HepG2 (cell line): Measurements from ENCODE around the gene FAM114A2. TPM values are rescaled to one million over a fixed set of nuclear protein-coding genes. Genes with fewer than 3 reads are reported as not detected.
A peak's percentile ranks its signal among the peaks of the same experiment; 100 is the strongest.

Source experiments
- FOXA1 ChIP-seq, 2 experiments: fragments of 450-650 bp in 1 of 2; sonication (generic) in 1 of 2; formaldehyde crosslinking in 1 of 2; IDR thresholded peaks; 2 replicates each; pipeline versions ENCODE4 v1.4.0 to v1.6.1; 2016 to 2020; ENCODE audit warnings: missing genetic modification reagents in 1 of 2
- KDM5A ChIP-seq: fragments of 200-600 bp; sonication (generic); IDR thresholded peaks from 2 replicates; pipeline ENCODE4 v1.7.0; 2018; ENCODE audit warnings: antibody characterized with exemption, mild to moderate bottlenecking, low read length, borderline replicate concordance
- MAFG ChIP-seq: sonication (generic); formaldehyde crosslinking; IDR thresholded peaks from 2 replicates; pipeline ENCODE4 v1.5.1; 2020; ENCODE audit warnings: mild to moderate bottlenecking, missing genetic modification reagents
- RAD21 ChIP-seq: fragments of 450-650 bp; formaldehyde crosslinking; IDR thresholded peaks from 2 replicates; pipeline ENCODE4 v1.5.0; 2020; ENCODE audit warnings: mild to moderate bottlenecking
- SUZ12 ChIP-seq: fragments of 150-350 bp; IDR thresholded peaks from 2 replicates; pipeline ENCODE4 v1.6.1; 2014; ENCODE audit warnings: low read depth, low read length
- TBX2 ChIP-seq: sonication (generic); formaldehyde crosslinking; IDR thresholded peaks from 2 replicates; pipeline ENCODE4 v1.5.0; 2020; ENCODE audit warnings: missing genetic modification reagents, mild to moderate bottlenecking, borderline replicate concordance
- TOE1 ChIP-seq: sonication (generic); formaldehyde crosslinking; IDR thresholded peaks from 2 replicates; pipeline ENCODE4 v1.4.0; 2020; ENCODE audit warnings: mild to moderate bottlenecking, missing genetic modification reagents
- ZFX ChIP-seq: sonication (generic); formaldehyde crosslinking; IDR thresholded peaks from 2 replicates; pipeline ENCODE4 v1.4.0; 2020; ENCODE audit warnings: mild to moderate bottlenecking, low read depth, missing genetic modification reagents, moderate library complexity
- ZNF296 ChIP-seq: sonication (generic); formaldehyde crosslinking; conservative IDR thresholded peaks from 2 replicates; pipeline ENCODE4 v1.5.0; 2020; ENCODE audit warnings: mild to moderate bottlenecking, missing genetic modification reagents
- ZNF530 ChIP-seq: sonication (generic); formaldehyde crosslinking; IDR thresholded peaks from 2 replicates; pipeline ENCODE4 v1.5.0; 2020; ENCODE audit warnings: low read depth, mild to moderate bottlenecking, missing genetic modification reagents
- ZNF761 ChIP-seq: sonication (generic); formaldehyde crosslinking; conservative IDR thresholded peaks from 2 replicates; pipeline ENCODE4 v1.4.0; 2020; ENCODE audit warnings: mild to moderate bottlenecking, missing genetic modification reagents
- ZNF792 ChIP-seq: IDR thresholded peaks from 2 replicates; pipeline ENCODE4 v1.6.1; 2016
- polyA plus RNA-seq, 8 experiments: library from polyadenylated mRNA; depleted of rRNA in 3 of 8; stranded (reverse) in 7 of 8; unstranded in 1 of 8; fragments of >200 nt; fragmentation: Illumina TruSeq in 4 of 8; extraction: Trizol in 4 of 8; gene quantifications; 2 replicates each; pipeline versions ENCODE4 v1.2.1 to v1.2.3, GENCODE V29; 2011 to 2016; ENCODE audit warnings: low read depth in 4 of 8, missing spikeins in 1 of 8, mixed read lengths in 1 of 8; ENCODE audit not compliant: insufficient read depth in 1 of 8
- total RNA-seq, 5 experiments: library from RNA; depleted of rRNA; stranded (reverse); fragments of >200 nt; fragmentation: Illumina TruSeq; extraction: Trizol; gene quantifications; 2 replicates each; pipeline ENCODE4 v1.2.3, GENCODE V29; 2016; ENCODE audit warnings: low read depth in 1 of 5
- TF ChIP-seq, protein P1 (sequence below): sonication (generic); formaldehyde crosslinking; IDR thresholded peaks from 2 replicates; pipeline ENCODE4 v1.4.0; 2020; ENCODE audit warnings: missing genetic modification reagents
- TF ChIP-seq, protein P2 (sequence below): sonication (generic); formaldehyde crosslinking; IDR thresholded peaks from 2 replicates; pipeline ENCODE4 v1.5.0; 2020; ENCODE audit warnings: mild to moderate bottlenecking, missing genetic modification reagents, moderate library complexity
- TF ChIP-seq, protein P3 (sequence below): sonication (generic); formaldehyde crosslinking; IDR thresholded peaks from 2 replicates; pipeline ENCODE4 v1.5.1; 2020; ENCODE audit warnings: mild to moderate bottlenecking, missing genetic modification reagents, moderate library complexity
- TF ChIP-seq, protein P4 (sequence below): conservative IDR thresholded peaks from 2 replicates; pipeline ENCODE4 v1.6.1; 2018; ENCODE audit warnings: missing genetic modification reagents

Gene FAM114A2
- total and polyA plus RNA-seq, 2 of the 13 experiments (the other 11 are each of a cell fraction or from before 2014, with no cell fraction given) = 6.9 to 11.4 TPM

DNA sequence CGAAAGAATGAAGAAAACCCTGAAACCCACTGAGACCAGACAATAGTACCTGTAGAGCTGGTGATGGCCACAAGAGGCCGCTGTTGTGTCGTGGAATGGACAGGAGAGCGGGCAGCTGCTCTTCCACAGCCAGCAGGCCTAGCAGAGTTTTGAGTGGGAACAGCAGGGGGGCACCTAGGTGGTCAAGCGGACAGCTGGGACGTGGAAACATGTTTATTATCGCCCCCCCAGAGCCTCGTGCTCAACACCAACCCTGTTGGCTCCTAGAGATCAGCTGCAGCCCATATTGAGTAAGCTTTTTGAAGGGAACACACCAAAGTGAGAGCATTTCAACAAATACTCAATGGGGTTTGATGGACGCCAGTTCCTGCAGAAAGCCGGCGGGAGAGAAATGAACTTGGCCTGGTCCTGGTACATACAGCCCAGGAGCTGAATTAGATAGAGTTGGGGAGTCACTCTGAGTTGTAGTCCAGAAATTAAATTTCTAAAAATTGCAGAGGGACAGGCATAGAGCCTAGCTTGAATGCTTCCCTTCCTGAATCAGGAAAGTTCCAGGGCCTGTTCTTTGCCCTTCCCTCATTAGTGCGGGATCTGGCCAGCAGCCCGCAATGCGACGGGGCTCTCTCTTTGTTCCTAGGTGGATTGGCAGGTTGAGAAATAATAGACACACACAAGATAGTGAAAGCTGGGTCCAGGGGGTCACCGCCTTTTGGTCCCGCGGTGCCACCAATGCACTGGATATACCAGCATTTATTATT, 33.9 kb upstream of the FAM114A2 start (continued):
- TF ChIP-seq, protein P1, sequence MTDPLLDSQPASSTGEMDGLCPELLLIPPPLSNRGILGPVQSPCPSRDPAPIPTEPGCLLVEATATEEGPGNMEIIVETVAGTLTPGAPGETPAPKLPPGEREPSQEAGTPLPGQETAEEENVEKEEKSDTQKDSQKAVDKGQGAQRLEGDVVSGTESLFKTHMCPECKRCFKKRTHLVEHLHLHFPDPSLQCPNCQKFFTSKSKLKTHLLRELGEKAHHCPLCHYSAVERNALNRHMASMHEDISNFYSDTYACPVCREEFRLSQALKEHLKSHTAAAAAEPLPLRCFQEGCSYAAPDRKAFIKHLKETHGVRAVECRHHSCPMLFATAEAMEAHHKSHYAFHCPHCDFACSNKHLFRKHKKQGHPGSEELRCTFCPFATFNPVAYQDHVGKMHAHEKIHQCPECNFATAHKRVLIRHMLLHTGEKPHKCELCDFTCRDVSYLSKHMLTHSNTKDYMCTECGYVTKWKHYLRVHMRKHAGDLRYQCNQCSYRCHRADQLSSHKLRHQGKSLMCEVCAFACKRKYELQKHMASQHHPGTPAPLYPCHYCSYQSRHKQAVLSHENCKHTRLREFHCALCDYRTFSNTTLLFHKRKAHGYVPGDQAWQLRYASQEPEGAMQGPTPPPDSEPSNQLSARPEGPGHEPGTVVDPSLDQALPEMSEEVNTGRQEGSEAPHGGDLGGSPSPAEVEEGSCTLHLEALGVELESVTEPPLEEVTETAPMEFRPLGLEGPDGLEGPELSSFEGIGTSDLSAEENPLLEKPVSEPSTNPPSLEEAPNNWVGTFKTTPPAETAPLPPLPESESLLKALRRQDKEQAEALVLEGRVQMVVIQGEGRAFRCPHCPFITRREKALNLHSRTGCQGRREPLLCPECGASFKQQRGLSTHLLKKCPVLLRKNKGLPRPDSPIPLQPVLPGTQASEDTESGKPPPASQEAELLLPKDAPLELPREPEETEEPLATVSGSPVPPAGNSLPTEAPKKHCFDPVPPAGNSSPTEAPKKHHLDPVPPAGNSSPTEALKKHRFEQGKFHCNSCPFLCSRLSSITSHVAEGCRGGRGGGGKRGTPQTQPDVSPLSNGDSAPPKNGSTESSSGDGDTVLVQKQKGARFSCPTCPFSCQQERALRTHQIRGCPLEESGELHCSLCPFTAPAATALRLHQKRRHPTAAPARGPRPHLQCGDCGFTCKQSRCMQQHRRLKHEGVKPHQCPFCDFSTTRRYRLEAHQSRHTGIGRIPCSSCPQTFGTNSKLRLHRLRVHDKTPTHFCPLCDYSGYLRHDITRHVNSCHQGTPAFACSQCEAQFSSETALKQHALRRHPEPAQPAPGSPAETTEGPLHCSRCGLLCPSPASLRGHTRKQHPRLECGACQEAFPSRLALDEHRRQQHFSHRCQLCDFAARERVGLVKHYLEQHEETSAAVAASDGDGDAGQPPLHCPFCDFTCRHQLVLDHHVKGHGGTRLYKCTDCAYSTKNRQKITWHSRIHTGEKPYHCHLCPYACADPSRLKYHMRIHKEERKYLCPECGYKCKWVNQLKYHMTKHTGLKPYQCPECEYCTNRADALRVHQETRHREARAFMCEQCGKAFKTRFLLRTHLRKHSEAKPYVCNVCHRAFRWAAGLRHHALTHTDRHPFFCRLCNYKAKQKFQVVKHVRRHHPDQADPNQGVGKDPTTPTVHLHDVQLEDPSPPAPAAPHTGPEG = no peak
- no peak for TF ChIP-seq ZNF792 (CRISPR knock-in tag)
- TF ChIP-seq TOE1 (CRISPR knock-in tag) = no peak
- TF ChIP-seq FOXA1 (IDR thresholded peaks at IDR 0.05) = no peak
- TF ChIP-seq FOXA1 (CRISPR knock-in tag; IDR thresholded peaks at IDR 0.05) = no peak
- TF ChIP-seq SUZ12 = no peak
- TF ChIP-seq RAD21 (CRISPR knock-in tag) = peak; percentile 92
- TF ChIP-seq ZNF761 (CRISPR knock-in tag) = no peak
- TF ChIP-seq, protein P2, sequence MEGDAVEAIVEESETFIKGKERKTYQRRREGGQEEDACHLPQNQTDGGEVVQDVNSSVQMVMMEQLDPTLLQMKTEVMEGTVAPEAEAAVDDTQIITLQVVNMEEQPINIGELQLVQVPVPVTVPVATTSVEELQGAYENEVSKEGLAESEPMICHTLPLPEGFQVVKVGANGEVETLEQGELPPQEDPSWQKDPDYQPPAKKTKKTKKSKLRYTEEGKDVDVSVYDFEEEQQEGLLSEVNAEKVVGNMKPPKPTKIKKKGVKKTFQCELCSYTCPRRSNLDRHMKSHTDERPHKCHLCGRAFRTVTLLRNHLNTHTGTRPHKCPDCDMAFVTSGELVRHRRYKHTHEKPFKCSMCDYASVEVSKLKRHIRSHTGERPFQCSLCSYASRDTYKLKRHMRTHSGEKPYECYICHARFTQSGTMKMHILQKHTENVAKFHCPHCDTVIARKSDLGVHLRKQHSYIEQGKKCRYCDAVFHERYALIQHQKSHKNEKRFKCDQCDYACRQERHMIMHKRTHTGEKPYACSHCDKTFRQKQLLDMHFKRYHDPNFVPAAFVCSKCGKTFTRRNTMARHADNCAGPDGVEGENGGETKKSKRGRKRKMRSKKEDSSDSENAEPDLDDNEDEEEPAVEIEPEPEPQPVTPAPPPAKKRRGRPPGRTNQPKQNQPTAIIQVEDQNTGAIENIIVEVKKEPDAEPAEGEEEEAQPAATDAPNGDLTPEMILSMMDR = peak; percentile 97
- TF ChIP-seq ZFX (CRISPR knock-in tag) = peak; percentile 64
- TF ChIP-seq ZNF296 (CRISPR knock-in tag) = no peak
- TF ChIP-seq, protein P3, sequence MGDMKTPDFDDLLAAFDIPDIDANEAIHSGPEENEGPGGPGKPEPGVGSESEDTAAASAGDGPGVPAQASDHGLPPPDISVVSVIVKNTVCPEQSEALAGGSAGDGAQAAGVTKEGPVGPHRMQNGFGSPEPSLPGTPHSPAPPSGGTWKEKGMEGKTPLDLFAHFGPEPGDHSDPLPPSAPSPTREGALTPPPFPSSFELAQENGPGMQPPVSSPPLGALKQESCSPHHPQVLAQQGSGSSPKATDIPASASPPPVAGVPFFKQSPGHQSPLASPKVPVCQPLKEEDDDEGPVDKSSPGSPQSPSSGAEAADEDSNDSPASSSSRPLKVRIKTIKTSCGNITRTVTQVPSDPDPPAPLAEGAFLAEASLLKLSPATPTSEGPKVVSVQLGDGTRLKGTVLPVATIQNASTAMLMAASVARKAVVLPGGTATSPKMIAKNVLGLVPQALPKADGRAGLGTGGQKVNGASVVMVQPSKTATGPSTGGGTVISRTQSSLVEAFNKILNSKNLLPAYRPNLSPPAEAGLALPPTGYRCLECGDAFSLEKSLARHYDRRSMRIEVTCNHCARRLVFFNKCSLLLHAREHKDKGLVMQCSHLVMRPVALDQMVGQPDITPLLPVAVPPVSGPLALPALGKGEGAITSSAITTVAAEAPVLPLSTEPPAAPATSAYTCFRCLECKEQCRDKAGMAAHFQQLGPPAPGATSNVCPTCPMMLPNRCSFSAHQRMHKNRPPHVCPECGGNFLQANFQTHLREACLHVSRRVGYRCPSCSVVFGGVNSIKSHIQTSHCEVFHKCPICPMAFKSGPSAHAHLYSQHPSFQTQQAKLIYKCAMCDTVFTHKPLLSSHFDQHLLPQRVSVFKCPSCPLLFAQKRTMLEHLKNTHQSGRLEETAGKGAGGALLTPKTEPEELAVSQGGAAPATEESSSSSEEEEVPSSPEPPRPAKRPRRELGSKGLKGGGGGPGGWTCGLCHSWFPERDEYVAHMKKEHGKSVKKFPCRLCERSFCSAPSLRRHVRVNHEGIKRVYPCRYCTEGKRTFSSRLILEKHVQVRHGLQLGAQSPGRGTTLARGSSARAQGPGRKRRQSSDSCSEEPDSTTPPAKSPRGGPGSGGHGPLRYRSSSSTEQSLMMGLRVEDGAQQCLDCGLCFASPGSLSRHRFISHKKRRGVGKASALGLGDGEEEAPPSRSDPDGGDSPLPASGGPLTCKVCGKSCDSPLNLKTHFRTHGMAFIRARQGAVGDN = peak; percentile 45
- TF ChIP-seq KDM5A = no peak
- no peak for TF ChIP-seq ZNF530 (CRISPR knock-in tag)
- no peak for TF ChIP-seq MAFG
- TF ChIP-seq, protein P4, sequence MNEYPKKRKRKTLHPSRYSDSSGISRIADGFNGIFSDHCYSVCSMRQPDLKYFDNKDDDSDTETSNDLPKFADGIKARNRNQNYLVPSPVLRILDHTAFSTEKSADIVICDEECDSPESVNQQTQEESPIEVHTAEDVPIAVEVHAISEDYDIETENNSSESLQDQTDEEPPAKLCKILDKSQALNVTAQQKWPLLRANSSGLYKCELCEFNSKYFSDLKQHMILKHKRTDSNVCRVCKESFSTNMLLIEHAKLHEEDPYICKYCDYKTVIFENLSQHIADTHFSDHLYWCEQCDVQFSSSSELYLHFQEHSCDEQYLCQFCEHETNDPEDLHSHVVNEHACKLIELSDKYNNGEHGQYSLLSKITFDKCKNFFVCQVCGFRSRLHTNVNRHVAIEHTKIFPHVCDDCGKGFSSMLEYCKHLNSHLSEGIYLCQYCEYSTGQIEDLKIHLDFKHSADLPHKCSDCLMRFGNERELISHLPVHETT (CRISPR knock-in tag) = no peak
- TF ChIP-seq TBX2 (CRISPR knock-in tag) = peak; percentile 48; the same call in 1 of the 2 replicates
